Activated CD4-positive, CD25-positive, alpha-beta regulatory T cell (primary cell): Measurements from ENCODE around the gene CCDC148.

Experiments
- DNase-seq, 4 experiments: peaks; one replicate each; lab custom pipeline; 2025; lab: John Stamatoyannopoulos, UW

The CCDC148 gene

GRCh38 chr2:158414538-158414937 lies 42.0 kb downstream of the CCDC148 start:
- DNase-seq: no peak

DNA sequence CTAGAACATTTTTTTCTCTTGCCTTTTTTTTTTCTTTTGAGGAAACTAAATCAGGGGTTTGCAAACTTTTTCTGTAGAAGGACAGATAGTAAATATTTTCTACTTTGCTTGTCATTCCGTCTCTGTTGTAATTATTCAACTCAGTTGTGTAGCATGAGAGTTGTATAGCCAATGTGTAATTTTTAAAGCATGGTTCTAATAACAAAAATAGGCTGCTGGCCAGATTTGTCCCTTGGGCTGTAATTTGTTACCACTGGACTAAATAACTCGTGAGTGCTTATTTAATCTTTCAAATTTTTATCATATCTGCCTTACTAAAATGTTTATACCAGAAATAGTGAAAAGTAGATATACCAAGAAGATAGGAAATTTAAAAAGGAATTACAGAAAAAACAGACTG lies 43.0 kb downstream of the CCDC148 start:
- no peak for DNase-seq

GRCh38 chr2:158412206-158412605 lies 44.3 kb downstream of the CCDC148 start:
- no peak for DNase-seq

DNA sequence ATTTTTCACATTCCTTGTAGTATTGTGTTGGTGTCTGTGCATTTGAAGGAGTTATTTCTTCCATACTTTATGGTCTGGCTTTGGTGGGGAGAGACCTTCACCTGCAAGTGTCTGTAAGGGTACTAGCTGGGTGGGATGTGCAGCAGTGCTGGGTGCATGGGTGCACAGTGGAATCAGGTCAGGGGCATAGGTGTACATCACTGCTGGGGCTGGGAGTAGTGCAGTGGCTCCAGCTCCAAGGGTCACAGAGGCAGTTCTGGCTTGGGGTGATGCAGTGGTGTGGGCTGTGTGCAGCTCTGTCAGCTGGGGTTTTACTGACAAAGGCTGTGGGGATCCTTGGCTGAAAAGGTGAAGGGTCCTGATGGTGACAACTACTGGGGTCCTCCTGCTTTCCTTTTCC lies 44.8 kb downstream of the CCDC148 start:
- no peak for DNase-seq

- DNase-seq: no peak
These were observed 46.4 kb downstream of the CCDC148 start for GRCh38 chr2:158410132-158410531.

GRCh38 chr2:158407031-158407430 lies 49.5 kb downstream of the CCDC148 start:
- DNase-seq: no peak

DNA sequence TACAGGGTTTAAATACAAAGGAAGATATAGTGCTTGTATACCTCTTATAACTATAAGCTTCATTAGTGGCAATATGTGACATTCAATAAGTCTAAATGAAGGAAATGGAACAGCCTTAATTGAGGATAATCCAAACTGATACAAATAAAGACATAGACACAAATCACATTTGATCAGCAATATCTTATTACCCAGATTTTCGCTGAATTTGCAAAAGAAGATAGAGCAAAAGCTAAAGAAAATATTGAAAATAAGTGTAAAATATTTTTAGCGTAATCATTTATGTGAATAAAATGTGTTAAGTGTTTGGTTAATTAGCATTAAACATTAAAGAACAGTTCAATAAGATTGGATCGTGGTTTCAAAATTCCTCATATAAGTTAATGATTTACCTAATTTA lies 51.2 kb downstream of the CCDC148 start:
- no peak for DNase-seq

DNA sequence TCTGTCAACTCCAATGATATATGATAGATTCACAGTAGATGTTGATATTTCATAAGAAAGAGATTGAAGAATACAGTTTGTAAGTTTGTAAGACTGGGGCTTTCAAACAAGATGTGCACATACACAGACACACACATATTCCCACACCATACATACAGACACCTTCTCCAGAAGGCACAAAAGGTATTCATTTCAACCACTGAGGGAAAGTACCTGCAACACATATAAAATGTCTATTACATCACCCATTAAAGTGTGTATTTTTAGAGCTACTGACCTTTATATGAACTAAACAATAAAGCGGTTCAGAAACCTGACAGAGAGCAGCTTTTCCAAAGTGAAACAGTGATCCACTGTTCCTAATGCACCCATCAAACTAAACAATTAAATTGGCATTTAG lies 53.3 kb downstream of the CCDC148 start:
- no peak for DNase-seq

DNA sequence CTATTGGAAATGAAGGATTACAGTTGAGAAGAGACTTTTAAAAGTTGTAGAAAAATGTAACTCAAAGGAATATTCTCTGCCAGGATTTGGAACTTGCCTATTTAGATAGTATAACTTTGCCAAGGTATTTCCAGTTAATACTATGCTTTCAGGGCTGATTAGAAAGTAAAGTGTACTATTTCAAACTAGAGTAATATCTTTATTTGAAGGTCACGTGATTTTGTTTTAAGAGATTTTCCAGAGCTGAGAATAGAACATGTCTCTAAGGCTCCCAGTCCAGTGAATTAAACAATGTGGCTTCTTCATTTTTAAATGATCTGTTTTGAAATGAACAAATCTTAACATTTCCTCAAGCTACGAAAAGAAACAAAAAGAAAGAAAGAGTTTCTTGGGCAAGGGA lies 53.9 kb downstream of the CCDC148 start:
- DNase-seq: no peak

DNA sequence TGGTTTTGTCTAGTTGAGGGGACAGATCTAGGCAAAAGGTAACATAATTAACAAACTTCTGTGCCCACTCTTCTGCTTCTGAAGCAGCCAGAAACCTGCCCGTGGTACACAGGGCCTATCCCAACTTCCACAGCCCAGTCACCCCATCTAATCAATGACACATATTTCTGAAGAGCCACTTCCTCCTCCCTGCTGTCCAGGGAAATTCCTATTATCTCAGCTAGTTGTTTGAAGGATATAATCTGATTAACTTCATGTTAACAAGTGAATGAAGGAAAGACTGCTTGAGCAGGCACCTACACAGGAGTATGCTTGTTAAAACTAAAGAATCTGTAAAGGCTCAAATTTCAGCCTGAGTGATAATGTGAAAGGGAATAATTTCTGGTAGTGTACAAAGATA lies 61.4 kb downstream of the CCDC148 start:
- no peak for DNase-seq

GRCh38 chr2:158394453-158394852 lies 62.1 kb downstream of the CCDC148 start:
- no peak for DNase-seq

- no peak for DNase-seq
These were observed 62.7 kb downstream of the CCDC148 start for GRCh38 chr2:158393886-158394285.

GRCh38 chr2:158392687-158393086 lies 63.9 kb downstream of the CCDC148 start:
- no peak for DNase-seq

GRCh38 chr2:158391876-158392275 lies 64.7 kb downstream of the CCDC148 start:
- DNase-seq: no peak

DNA sequence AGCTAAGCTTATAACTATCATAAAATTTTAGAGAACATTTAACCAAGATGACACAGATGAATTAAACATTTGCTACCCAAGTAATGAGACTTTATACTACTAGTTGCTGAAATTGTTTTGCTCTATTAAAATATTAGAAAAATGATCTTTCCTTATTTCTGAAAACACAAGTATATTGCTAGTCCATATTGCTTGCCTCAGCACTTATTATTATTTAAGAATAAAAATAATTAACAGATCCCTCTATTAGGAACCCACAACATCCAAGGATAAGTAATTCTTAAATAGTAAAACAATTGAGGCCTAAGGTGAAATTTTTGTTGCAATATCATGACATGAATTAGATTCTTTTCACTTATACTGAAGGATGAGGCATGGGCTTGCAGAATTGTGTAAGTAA lies 65.2 kb downstream of the CCDC148 start:
- DNase-seq: no peak

DNA sequence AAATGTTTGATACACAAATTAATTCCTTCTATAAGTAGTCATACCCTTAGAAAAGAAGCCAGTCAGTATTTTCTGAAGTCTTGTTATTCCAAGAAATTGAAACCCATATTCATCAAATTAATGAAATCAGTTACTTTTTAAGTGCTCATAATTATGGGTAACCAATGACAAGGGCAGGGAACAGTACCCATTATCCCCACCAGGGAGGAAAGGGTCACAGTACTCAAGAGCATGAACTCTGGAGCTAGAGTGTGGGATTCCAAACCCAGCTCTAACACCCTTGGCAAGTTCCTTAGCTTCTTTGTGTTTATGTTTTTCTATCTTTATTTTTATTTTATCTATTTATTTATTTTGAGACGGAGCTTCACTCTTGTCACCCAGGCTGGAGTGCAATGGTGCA lies 68.4 kb downstream of the CCDC148 start:
- DNase-seq: no peak

- DNase-seq: no peak
These were observed 70.9 kb downstream of the CCDC148 start for GRCh38 chr2:158385646-158386045.

GRCh38 chr2:158381978-158382377 lies 74.6 kb downstream of the CCDC148 start:
- DNase-seq: no peak

DNA sequence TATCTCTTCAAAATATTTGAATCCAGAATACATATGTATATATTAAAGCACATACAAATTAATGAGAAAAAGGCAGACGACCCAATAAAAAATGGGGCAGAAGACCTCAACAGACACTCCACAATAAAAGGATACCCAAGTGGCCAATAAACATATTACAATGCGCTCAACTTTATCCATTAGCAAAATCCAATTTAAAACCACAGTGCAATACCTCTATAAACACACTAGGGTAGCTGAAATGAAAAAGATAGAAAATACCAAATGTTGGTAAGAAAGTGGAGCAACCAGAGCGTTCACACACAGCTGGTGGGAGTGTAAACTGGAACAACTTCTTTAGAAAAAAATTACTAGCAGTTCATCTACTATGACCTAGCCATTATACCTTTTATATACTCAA lies 75.3 kb downstream of the CCDC148 start:
- DNase-seq: no peak

- no peak for DNase-seq
These were observed 75.8 kb downstream of the CCDC148 start for GRCh38 chr2:158380746-158381145.

GRCh38 chr2:158378926-158379325 lies 77.6 kb downstream of the CCDC148 start:
- DNase-seq: no peak

- DNase-seq: no peak
These were observed 90.2 kb downstream of the CCDC148 start for GRCh38 chr2:158366342-158366741.

- no peak for DNase-seq
These were observed 96.7 kb downstream of the CCDC148 start for GRCh38 chr2:158359846-158360245.

GRCh38 chr2:158357699-158358098 lies 98.9 kb downstream of the CCDC148 start:
- no peak for DNase-seq

- DNase-seq: no peak
These were observed 99.4 kb downstream of the CCDC148 start for GRCh38 chr2:158357122-158357521.
